ENCODE results near the gene DNAJA3.

DNA sequence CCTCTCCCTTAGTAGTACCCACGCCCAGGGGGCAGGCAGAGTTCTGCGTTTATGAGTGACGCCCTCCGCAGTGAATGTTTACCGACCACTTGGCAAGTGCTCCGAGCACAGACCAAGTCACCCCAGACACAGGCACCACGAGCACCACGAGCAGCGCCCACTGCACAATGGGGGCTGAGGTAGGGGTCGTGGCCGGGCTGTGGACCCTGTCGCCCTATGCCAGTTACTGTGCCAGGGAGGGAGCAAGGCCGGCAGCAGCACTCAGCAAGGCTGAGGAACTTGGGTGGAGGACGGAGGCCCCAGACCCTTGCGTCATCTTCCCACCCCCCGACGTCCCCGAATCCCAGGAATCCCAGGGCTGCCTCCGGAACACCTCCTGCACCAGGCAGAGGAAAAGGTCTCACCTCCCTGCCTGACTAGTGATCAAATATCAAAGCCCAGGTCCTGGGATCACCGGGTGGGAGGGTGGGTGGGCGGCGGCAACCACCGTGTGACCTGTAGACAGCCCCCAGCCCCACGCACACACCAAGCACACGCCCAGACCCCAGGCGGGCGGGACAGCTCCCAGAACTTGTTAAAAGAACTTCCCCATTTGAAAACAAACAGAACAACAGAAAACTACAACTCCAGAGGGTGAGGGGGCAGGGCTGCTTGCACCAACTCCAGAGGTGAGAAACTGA is 48.6 kb upstream of the DNAJA3 start:
- TF ChIP-seq, protein P1, sequence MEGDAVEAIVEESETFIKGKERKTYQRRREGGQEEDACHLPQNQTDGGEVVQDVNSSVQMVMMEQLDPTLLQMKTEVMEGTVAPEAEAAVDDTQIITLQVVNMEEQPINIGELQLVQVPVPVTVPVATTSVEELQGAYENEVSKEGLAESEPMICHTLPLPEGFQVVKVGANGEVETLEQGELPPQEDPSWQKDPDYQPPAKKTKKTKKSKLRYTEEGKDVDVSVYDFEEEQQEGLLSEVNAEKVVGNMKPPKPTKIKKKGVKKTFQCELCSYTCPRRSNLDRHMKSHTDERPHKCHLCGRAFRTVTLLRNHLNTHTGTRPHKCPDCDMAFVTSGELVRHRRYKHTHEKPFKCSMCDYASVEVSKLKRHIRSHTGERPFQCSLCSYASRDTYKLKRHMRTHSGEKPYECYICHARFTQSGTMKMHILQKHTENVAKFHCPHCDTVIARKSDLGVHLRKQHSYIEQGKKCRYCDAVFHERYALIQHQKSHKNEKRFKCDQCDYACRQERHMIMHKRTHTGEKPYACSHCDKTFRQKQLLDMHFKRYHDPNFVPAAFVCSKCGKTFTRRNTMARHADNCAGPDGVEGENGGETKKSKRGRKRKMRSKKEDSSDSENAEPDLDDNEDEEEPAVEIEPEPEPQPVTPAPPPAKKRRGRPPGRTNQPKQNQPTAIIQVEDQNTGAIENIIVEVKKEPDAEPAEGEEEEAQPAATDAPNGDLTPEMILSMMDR (IDR thresholded peaks at IDR 0.05; ENCODE audit: extremely low read depth in 1 of 2, insufficient read depth in 1 of 2, low read depth in 1 of 2, low read length in 2 of 2) = no peak
- TF ChIP-seq POLR2AphosphoS5 (IDR thresholded peaks at IDR 0.05; ENCODE audit: insufficient read depth, low read depth, low read length) (no peak), POLR2A (IDR thresholded peaks at IDR 0.05; ENCODE audit: low read depth, low read length) (no peak), EZH2 (IDR thresholded peaks at IDR 0.05; ENCODE audit: borderline replicate concordance, low read depth, low read length, severe bottlenecking) (no peak), MYC (IDR thresholded peaks at IDR 0.05; ENCODE audit: low read depth, low read length) (no peak), GATA2 (IDR thresholded peaks at IDR 0.05; ENCODE audit: insufficient read depth, insufficient read length, low read depth, low read length) (no peak), JUN (IDR thresholded peaks at IDR 0.05; ENCODE audit: borderline replicate concordance, insufficient read depth, insufficient read length, low read depth) (no peak), FOS (IDR thresholded peaks at IDR 0.05; ENCODE audit: borderline replicate concordance, insufficient read depth, low read length) (no peak)
- TF ChIP-seq, protein P2, sequence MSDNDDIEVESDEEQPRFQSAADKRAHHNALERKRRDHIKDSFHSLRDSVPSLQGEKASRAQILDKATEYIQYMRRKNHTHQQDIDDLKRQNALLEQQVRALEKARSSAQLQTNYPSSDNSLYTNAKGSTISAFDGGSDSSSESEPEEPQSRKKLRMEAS (IDR thresholded peaks at IDR 0.05; ENCODE audit: insufficient read depth, insufficient read length) = no peak

Data from endothelial cell of umbilical vein (primary cell).